T-helper 2 cell treated with Interferon-gamma antibody and Interleukin-4, amounts not matched to agents 5 μg/mL and 100 μg/mL, for 36 hours (primary cell): ENCODE data around the gene TUB.

Source experiments
- DNase-seq: peaks from one replicate; pipeline ENCODE4 v3.0.0; 2021; ENCODE audit warnings: low spot score
- H3K27ac Mint-ChIP-seq: one replicate; pipeline ENCODE4 v1.8.0; 2021; ENCODE audit warnings: mild to moderate bottlenecking, mixed read lengths
- H3K27me3 Mint-ChIP-seq: one replicate; pipeline ENCODE4 v1.8.0; 2021; ENCODE audit warnings: low read depth, mixed read lengths
- H3K36me3 Mint-ChIP-seq: one replicate; pipeline ENCODE4 v1.8.0; 2021; ENCODE audit warnings: low read depth, mixed read lengths
- H3K4me1 Mint-ChIP-seq: one replicate; pipeline ENCODE4 v1.8.0; 2021; ENCODE audit warnings: low read depth, mixed read lengths
- H3K4me3 Mint-ChIP-seq: one replicate; pipeline ENCODE4 v1.8.0; 2022; ENCODE audit warnings: mild to moderate bottlenecking, moderate library complexity, mixed read lengths
- H3K9me3 Mint-ChIP-seq: one replicate; pipeline ENCODE4 v1.8.0; 2021; ENCODE audit warnings: mixed read lengths

Gene TUB

DNA sequence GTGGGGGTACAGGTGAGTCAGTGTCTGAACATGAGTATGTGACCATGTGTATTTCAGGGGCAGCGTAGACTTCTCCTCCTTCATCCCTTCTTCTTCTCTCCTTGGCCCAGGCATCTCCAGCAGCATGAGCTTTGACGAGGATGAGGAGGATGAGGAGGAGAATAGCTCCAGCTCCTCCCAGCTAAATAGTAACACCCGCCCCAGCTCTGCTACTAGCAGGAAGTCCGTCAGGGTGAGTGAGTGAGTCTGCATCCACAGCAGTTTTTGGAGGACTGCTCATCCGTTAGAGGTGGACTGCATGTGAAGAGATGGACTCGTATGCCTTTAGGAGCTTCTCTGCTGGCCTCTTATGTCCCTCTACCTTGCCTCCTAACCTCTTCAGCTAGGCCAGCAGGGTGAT, 15.6 kb downstream of the TUB start:
- no peak overlapping the region for H3K27ac Mint-ChIP-seq

DNA sequence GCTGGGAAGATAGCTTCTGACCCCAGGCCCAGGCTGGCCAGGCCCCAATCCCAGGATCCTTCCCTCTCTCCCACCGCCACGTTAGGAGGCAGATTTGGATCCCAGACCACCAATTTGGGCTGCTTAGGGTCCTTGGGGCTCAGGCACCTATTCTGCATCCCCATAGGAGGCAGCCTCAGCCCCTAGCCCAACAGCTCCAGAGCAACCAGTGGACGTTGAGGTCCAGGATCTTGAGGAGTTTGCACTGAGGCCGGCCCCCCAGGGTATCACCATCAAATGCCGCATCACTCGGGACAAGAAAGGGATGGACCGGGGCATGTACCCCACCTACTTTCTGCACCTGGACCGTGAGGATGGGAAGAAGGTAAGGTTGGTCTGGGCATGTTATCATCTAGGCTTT, 16.1 kb downstream of the TUB start:
- no peak for DNase-seq
- H3K4me3 Mint-ChIP-seq, result no peak overlapping the region
- no peaks in the 10 kb centered on the region for H3K4me1 Mint-ChIP-seq
- no peaks in the 10 kb centered on the region for H3K36me3 Mint-ChIP-seq
- no peaks in the 10 kb centered on the region for H3K9me3 Mint-ChIP-seq
- no peak overlapping the region for H3K27ac Mint-ChIP-seq
- no peaks in the 10 kb centered on the region for H3K27me3 Mint-ChIP-seq

More for the DNA sequence above, 15.6 kb downstream of the TUB start:
- no peaks in the 10 kb centered on the region for H3K4me1 Mint-ChIP-seq
- no peaks in the 10 kb centered on the region for H3K36me3 Mint-ChIP-seq
- H3K27me3 Mint-ChIP-seq, result no peaks in the 10 kb centered on the region
- no peaks in the 10 kb centered on the region for H3K9me3 Mint-ChIP-seq
- DNase-seq, result no peak
- no peak overlapping the region for H3K4me3 Mint-ChIP-seq

DNA sequence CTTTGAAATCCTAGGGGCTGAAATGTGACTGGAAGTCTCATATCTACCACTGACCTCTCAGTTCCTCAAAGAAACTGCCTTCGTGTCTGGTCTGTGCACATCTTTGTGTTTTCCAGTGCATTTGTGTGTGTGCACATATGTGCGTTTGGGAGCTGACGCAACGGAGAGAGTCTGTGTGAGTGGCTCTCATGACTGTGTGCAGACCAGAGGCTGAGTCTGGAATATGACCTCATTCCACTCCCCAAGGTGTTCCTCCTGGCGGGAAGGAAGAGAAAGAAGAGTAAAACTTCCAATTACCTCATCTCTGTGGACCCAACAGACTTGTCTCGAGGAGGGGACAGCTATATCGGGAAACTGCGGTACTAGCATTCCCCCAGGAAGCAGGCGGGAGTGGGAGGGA, 16.5 kb downstream of the TUB start:
- H3K4me1 Mint-ChIP-seq, result no peaks in the 10 kb centered on the region
- H3K27me3 Mint-ChIP-seq, result no peaks in the 10 kb centered on the region
- H3K36me3 Mint-ChIP-seq, result no peaks in the 10 kb centered on the region
- no peak overlapping the region for H3K27ac Mint-ChIP-seq
- no peaks in the 10 kb centered on the region for H3K9me3 Mint-ChIP-seq
- H3K4me3 Mint-ChIP-seq, result no peak overlapping the region
- no peak for DNase-seq

DNA sequence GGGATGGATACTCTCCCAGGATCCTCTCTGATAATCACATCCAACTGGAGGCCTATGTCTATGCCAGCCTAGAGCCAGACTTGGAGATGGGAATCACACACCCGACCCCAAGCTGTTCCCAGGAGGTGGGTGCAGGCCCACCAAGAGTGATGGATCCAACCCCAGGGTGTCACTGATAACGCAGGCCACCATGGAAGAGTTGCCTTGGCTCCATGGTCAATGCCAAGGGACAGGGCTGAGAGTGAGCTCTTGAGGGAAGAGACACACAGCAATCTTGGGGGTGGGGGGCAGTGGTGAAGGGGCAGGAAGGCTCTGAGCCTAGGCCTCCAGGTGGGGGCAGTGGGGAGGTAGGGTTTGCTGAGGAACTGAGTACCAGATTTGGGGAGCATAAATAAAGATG, 16.9 kb downstream of the TUB start:
- no peaks in the 10 kb centered on the region for H3K4me1 Mint-ChIP-seq
- no peak overlapping the region for H3K4me3 Mint-ChIP-seq
- DNase-seq, result no peak
- H3K36me3 Mint-ChIP-seq, result no peaks in the 10 kb centered on the region
- H3K27me3 Mint-ChIP-seq, result no peaks in the 10 kb centered on the region
- no peaks in the 10 kb centered on the region for H3K9me3 Mint-ChIP-seq
- no peak overlapping the region for H3K27ac Mint-ChIP-seq

- Mint-ChIP-seq H3K9me3 (no peaks in the 10 kb centered on the region), H3K4me3 (no peak overlapping the region), H3K27ac (no peak overlapping the region), H3K27me3 (no peaks in the 10 kb centered on the region), H3K4me1 (no peaks in the 10 kb centered on the region), H3K36me3 (no peaks in the 10 kb centered on the region)
- DNase-seq, result no peak
Measured at GRCh38 chr11:8098361-8098760, 17.4 kb downstream of the TUB start.

GRCh38 chr11:8098879-8099278, 17.9 kb downstream of the TUB start:
- Mint-ChIP-seq H3K4me3 (no peak overlapping the region), H3K27me3 (no peaks in the 10 kb centered on the region), H3K36me3 (no peaks in the 10 kb centered on the region), H3K4me1 (no peaks in the 10 kb centered on the region), H3K27ac (no peak overlapping the region), H3K9me3 (no peaks in the 10 kb centered on the region)
- no peak for DNase-seq

GRCh38 chr11:8099291-8099899, 18.4 kb downstream of the TUB start:
- no peaks in the 10 kb centered on the region for H3K9me3 Mint-ChIP-seq
- no peaks in the 10 kb centered on the region for H3K27me3 Mint-ChIP-seq
- H3K27ac Mint-ChIP-seq, result no peak overlapping the region
- H3K36me3 Mint-ChIP-seq, result no peaks in the 10 kb centered on the region
- DNase-seq, result peak; percentile 39
- no peaks in the 10 kb centered on the region for H3K4me1 Mint-ChIP-seq
- no peak overlapping the region for H3K4me3 Mint-ChIP-seq

DNA sequence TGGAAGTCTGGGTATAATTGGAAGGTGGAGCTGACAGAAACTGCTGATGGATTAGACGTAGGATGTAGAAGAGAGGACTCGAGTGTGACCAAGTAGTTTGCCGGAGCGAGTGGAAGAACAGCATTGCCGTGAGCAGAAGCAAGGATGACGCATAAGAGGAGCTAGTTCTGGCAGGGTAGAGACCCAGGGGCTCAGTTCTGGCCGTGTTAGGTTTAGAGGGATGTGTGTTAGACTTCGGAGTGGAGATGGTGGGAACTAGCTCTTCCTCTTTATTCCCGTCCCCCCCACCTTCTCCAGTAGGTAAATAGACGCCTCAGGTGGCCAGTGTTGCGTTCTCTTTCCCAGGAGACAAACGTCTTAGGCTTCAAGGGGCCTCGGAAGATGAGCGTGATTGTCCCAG, 19.1 kb downstream of the TUB start:
- Mint-ChIP-seq H3K36me3 (no peaks in the 10 kb centered on the region), H3K4me1 (no peaks in the 10 kb centered on the region), H3K27me3 (no peaks in the 10 kb centered on the region), H3K4me3 (no peak overlapping the region), H3K27ac (no peak overlapping the region), H3K9me3 (no peaks in the 10 kb centered on the region)
- no peak for DNase-seq

DNA sequence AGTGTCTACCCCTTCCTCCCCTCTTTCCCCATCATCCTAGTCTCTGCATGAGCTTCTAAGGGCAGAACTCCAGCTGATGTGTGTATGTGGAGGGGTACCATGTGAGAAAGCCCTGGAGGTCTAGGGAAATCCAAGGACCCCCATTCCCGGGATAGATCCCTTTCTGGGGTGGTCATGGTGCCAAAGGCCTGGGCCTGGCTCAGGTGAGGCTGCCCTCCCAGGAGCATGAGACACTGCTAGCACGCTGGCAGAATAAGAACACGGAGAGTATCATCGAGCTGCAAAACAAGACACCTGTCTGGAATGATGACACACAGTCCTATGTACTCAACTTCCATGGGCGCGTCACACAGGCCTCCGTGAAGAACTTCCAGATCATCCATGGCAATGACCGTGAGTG, 19.6 kb downstream of the TUB start:
- Mint-ChIP-seq H3K27me3 (no peaks in the 10 kb centered on the region), H3K4me3 (no peak overlapping the region), H3K36me3 (no peaks in the 10 kb centered on the region), H3K4me1 (no peaks in the 10 kb centered on the region), H3K9me3 (no peaks in the 10 kb centered on the region), H3K27ac (no peak overlapping the region)
- no peak for DNase-seq

DNA sequence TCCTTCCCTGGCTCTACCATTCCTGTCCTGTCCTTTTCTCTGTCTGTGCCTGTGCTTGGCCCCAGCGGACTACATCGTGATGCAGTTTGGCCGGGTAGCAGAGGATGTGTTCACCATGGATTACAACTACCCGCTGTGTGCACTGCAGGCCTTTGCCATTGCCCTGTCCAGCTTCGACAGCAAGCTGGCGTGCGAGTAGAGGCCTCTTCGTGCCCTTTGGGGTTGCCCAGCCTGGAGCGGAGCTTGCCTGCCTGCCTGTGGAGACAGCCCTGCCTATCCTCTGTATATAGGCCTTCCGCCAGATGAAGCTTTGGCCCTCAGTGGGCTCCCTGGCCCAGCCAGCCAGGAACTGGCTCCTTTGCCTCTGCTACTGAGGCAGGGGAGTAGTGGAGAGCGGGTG, 20.4 kb downstream of the TUB start:
- no peak overlapping the region for H3K4me3 Mint-ChIP-seq
- no peak for DNase-seq
- H3K27me3 Mint-ChIP-seq, result no peaks in the 10 kb centered on the region
- no peak overlapping the region for H3K27ac Mint-ChIP-seq
- no peaks in the 10 kb centered on the region for H3K4me1 Mint-ChIP-seq
- no peaks in the 10 kb centered on the region for H3K9me3 Mint-ChIP-seq
- no peaks in the 10 kb centered on the region for H3K36me3 Mint-ChIP-seq

DNA sequence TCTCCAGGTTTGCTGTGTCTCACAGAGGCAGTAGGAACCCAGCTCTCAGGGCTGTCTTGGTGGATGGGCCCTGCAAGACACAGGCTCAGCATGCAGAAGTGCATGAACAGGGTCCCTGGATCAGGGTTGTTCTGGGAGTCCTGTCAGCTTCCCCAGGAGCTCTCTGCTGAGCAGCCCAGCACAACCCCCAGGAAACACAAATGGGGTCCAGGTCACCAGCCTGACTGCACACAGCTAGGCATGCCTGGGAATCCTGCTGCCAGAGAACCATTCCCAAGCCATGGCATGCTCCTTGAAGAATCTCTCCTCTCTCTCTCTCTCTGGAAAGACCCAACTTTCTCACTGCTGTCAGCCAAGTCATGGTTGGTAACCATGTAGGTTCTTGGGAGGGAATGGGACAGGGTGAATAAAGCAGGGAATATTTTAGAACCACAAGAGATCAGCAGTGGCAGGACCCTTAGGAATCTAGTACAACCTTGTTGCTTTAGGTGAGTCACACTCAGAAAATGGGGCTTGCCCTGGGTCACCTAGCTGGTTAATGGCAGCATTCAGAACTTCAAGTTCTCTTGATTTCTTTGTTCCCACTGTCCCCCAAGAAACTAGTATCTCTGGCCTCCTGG, 21.4 kb downstream of the TUB start:
- Mint-ChIP-seq H3K4me3 (no peak overlapping the region), H3K27me3 (no peaks in the 10 kb centered on the region), H3K36me3 (no peaks in the 10 kb centered on the region), H3K27ac (no peak overlapping the region), H3K4me1 (no peaks in the 10 kb centered on the region), H3K9me3 (no peaks in the 10 kb centered on the region)
- no peak for DNase-seq

GRCh38 chr11:8102965-8103364, 22.0 kb downstream of the TUB start:
- no peaks in the 10 kb centered on the region for H3K9me3 Mint-ChIP-seq
- no peak overlapping the region for H3K4me3 Mint-ChIP-seq
- H3K27me3 Mint-ChIP-seq, result no peaks in the 10 kb centered on the region
- no peaks in the 10 kb centered on the region for H3K36me3 Mint-ChIP-seq
- DNase-seq, result no peak
- H3K4me1 Mint-ChIP-seq, result no peaks in the 10 kb centered on the region
- no peak overlapping the region for H3K27ac Mint-ChIP-seq

GRCh38 chr11:8103909-8104308, 22.9 kb downstream of the TUB start:
- Mint-ChIP-seq H3K9me3 (no peaks in the 10 kb centered on the region), H3K4me3 (no peak overlapping the region), H3K27ac (no peak overlapping the region), H3K36me3 (no peaks in the 10 kb centered on the region), H3K27me3 (no peaks in the 10 kb centered on the region), H3K4me1 (no peaks in the 10 kb centered on the region)
- no peak for DNase-seq

DNA sequence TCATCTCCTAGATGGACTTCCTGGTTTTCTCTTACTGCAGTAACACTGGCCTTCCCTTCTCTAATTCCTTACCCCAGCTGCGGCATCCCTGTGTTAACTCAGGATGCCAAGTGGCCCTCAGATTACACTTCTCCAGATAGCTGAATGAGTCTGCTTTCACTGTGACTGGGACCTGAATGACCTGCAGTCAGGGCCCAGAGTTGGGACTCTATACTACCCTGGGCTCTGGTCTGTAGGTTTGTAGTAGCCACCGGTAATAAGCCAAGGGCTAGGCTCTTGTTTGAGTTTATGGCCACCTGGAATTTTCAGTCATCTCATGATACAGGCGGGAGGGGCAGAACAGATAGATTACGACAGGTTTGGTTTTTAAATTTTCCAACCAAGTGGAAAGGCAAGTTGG, 24.1 kb downstream of the TUB start:
- no peak overlapping the region for H3K27ac Mint-ChIP-seq
- DNase-seq, result no peak

GRCh38 chr11:8105666-8106065, 24.7 kb downstream of the TUB start:
- H3K4me1 Mint-ChIP-seq, result no peaks in the 10 kb centered on the region
- no peaks in the 10 kb centered on the region for H3K27me3 Mint-ChIP-seq
- H3K36me3 Mint-ChIP-seq, result no peaks in the 10 kb centered on the region
- no peaks in the 10 kb centered on the region for H3K9me3 Mint-ChIP-seq
- H3K27ac Mint-ChIP-seq, result no peak overlapping the region
- H3K4me3 Mint-ChIP-seq, result no peak overlapping the region
- no peak for DNase-seq

More for the DNA sequence above, 24.1 kb downstream of the TUB start:
- Mint-ChIP-seq H3K9me3 (no peaks in the 10 kb centered on the region), H3K27me3 (no peaks in the 10 kb centered on the region), H3K4me1 (no peaks in the 10 kb centered on the region), H3K36me3 (no peaks in the 10 kb centered on the region), H3K4me3 (no peak overlapping the region)
